ENCODE measurements around the gene GABRR2. TPM values are rescaled to one million over a fixed set of nuclear protein-coding genes. Genes with fewer than 3 reads are reported as not detected.

Gene GABRR2
- total and polyA plus RNA-seq, 7 experiments from 2014 or later: 0.40 to 1.9 (median 1.5) TPM; not detected in 2

DNA sequence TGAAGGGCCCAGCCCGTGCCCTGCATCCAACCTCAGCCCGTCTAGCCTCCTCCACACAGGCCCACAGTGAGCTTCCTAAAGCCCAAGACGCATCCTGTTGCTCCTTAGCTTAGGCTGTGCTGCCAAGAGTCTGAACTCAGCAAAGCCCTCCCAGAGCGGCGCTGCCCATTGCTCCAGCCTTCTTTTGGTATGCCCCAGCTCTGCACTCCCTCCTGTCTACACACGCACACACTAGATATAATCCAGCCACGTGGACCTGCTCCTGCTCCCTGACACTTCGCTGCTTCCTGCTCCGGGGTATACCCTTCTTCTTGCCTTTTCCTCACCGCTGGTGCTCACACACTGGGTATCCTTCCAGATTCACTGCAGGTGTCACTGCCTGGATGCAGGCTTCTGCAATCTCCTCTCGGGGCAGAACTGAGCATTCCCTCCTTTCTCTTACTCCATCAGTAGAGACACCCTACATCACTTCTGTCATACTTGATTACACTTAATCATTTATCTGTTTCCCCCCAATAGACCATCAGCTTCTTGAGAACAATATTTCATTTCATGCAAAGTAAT lies 23.8 kb downstream of the GABRR2 start:
- no peaks in the 10 kb centered on the region for H3K9me3 ChIP-seq (ENCODE audit: control insufficient read depth in 2 of 3, low read length in 3 of 3)
- no peaks in the 10 kb centered on the region for H3K27me3 ChIP-seq (ENCODE audit: control insufficient read depth in 2 of 2, insufficient read depth in 2 of 2, low read length in 2 of 2)
- H3K9me3 Mint-ChIP-seq: peaks cover 0 to 3% (median 0%) of the 10 kb centered on the region in 11 donors
- DNase-seq: no peak
- H3K4me1 Mint-ChIP-seq: peaks cover 0 to 4% (median 0%) of the 10 kb centered on the region in 7 donors
- no peak overlapping the region for H3K27ac ChIP-seq (ENCODE audit: low read depth, low read length)
- H3K27ac Mint-ChIP-seq: no peak overlapping the region
- no peaks in the 10 kb centered on the region for H3K36me3 Mint-ChIP-seq
- POLR2A ChIA-PET: no interaction called here
- intact Hi-C loops (cut with micrococcal nuclease): no loop called here
- no peak for ATAC-seq
- H3K4me3 ChIP-seq (ENCODE audit: low read length): no peak overlapping the region
- no peaks in the 10 kb centered on the region for H3K27me3 Mint-ChIP-seq
- CTCF ChIA-PET: no interaction called here
- H3K36me3 ChIP-seq (ENCODE audit: control insufficient read depth in 2 of 3, insufficient read depth in 3 of 3, low read length in 3 of 3): no peaks in the 10 kb centered on the region
- H3K4me1 ChIP-seq (ENCODE audit: control insufficient read depth in 2 of 2, insufficient read depth in 2 of 2, low read length in 2 of 2): no peaks in the 10 kb centered on the region
- no peak overlapping the region for H3K4me3 Mint-ChIP-seq

DNA sequence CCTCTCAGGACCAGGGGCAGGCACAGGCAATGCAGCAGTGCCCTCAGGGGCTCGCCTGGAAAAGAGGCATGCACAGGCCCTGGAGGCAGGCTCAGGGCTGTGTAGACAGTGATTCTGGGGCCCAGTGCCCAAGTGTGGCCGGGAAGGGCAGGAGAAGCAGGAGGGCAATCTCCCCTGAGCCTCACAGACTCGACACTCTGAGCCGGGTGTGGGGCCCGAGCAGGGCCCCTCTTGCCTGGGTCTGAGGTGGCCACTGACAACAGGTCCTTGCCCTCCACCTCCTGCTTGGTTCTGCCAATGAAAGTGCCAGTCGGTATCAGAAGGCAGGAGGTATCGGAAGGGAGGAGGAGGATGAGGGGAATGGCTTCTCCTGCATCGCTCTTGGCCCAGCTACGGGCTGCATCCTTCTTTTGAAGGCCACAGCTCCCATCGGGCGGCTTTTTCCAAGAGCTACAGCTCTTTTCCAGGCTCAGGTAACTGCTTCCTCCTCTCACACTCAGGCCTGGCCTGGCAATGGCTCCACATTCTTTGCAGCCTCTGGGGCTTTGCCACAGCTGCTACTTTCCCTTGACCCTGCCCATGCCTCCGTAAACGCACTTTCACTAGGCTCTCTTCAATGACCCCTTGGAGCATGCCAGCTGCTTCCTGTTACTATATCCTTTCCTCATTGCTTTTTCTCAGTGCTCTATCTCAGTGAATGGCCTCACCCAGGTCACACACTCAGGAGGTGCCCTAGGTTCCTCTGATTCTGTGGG lies 24.5 kb downstream of the GABRR2 start:
- H3K27ac Mint-ChIP-seq: peak overlapping the region in 1 of 9 donors; percentile 1
- no peaks in the 10 kb centered on the region for H3K27me3 ChIP-seq (ENCODE audit: control insufficient read depth in 2 of 2, insufficient read depth in 2 of 2, low read length in 2 of 2)
- H3K36me3 Mint-ChIP-seq: no peaks in the 10 kb centered on the region
- CTCF ChIA-PET: no interaction called here
- no peaks in the 10 kb centered on the region for H3K36me3 ChIP-seq (ENCODE audit: control insufficient read depth in 2 of 3, insufficient read depth in 3 of 3, low read length in 3 of 3)
- H3K27ac ChIP-seq (ENCODE audit: low read depth, low read length): no peak overlapping the region
- no peaks in the 10 kb centered on the region for H3K9me3 ChIP-seq (ENCODE audit: control insufficient read depth in 2 of 3, low read length in 3 of 3)
- no peaks in the 10 kb centered on the region for H3K27me3 Mint-ChIP-seq
- H3K4me3 ChIP-seq (ENCODE audit: low read length): no peak overlapping the region
- intact Hi-C loops (cut with micrococcal nuclease): no loop called here
- H3K4me1 Mint-ChIP-seq: peaks cover 0 to 4% (median 0%) of the 10 kb centered on the region in 7 donors
- H3K9me3 Mint-ChIP-seq: peaks cover 0 to 3% (median 0%) of the 10 kb centered on the region in 11 donors
- no peak overlapping the region for H3K4me3 Mint-ChIP-seq
- POLR2A ChIA-PET: no interaction called here
- H3K4me1 ChIP-seq (ENCODE audit: control insufficient read depth in 2 of 2, insufficient read depth in 2 of 2, low read length in 2 of 2): no peaks in the 10 kb centered on the region
- DNase-seq (no peak), ATAC-seq (no peak)

DNA sequence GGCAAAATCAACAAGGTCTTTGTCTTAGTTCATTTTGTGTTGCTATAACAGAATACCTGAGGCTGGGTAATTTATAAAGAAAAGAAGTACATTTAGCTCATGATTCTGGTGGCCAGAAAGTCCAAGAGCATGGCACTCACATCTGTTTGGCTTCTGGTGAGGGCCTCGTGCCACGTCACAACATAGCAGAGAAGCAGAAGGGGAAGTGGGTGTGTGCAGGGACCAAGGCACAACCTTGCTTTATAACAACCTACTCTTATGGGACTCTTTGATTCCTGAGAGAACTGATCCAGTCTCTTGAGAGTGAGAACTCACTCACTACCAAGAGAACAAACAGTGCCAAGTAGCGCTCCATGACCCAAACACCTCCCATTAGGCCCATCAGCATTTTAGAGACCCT lies 25.4 kb downstream of the GABRR2 start:
- intact Hi-C loops (cut with micrococcal nuclease): no loop called here
- Mint-ChIP-seq H3K4me1 (peaks cover 0 to 4% (median 0%) of the 10 kb centered on the region in 7 donors), H3K9me3 (no peaks in the 10 kb centered on the region), H3K36me3 (no peaks in the 10 kb centered on the region), H3K27ac (no peak overlapping the region), H3K4me3 (no peak overlapping the region), H3K27me3 (no peaks in the 10 kb centered on the region)
- H3K27me3 ChIP-seq (ENCODE audit: control insufficient read depth in 2 of 2, insufficient read depth in 2 of 2, low read length in 2 of 2): no peaks in the 10 kb centered on the region
- H3K9me3 ChIP-seq (ENCODE audit: control insufficient read depth in 2 of 3, low read length in 3 of 3): no peaks in the 10 kb centered on the region
- POLR2A ChIA-PET: no interaction called here
- no peak for DNase-seq
- H3K36me3 ChIP-seq (ENCODE audit: control insufficient read depth in 2 of 3, insufficient read depth in 3 of 3, low read length in 3 of 3): no peaks in the 10 kb centered on the region
- CTCF ChIA-PET: interaction anchor here (0.6 kb wide), 1 partner anchor 1714 kb away, joined by 3 read pairs; no protein-coding TSS in a partner anchor
- H3K4me1 ChIP-seq (ENCODE audit: control insufficient read depth in 2 of 2, insufficient read depth in 2 of 2, low read length in 2 of 2): no peaks in the 10 kb centered on the region
- H3K4me3 ChIP-seq (ENCODE audit: low read length): no peak overlapping the region
- no peak overlapping the region for H3K27ac ChIP-seq (ENCODE audit: low read depth, low read length)
- ATAC-seq: no peak

DNA sequence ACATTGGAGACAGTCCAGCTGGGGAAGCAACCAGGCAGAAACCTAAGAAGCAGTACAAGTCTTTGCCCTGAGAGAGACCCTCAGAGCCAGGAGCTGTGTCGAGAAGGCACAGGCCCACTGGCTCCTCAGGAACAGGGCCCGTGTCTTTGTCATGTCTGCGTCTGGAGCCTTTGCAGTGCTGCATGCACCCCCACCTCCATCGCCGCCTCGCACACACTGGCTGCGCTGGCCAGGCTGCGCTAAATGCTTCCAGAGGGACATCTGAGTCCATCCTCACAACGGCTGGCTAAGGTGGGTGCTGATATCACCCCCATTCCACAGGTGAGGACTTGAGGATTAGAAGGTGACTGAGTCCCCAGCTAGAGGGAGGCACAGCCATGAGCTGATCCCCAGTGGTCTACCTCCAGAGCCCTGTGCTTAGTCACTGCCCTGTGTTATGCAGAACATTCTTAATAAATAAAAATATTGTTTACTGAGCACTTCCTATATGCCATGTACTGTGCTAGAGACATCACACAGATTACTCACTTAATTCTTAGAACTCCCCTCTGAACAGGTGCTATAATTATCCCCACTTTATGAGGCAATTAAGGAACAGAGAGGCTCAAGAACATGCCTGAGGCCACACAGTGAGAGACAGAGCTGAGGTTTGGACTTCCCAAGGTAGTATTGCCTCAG lies 27.6 kb downstream of the GABRR2 start:
- no peaks in the 10 kb centered on the region for H3K27me3 Mint-ChIP-seq
- no peaks in the 10 kb centered on the region for H3K27me3 ChIP-seq (ENCODE audit: control insufficient read depth in 2 of 2, insufficient read depth in 2 of 2, low read length in 2 of 2)
- no peak overlapping the region for H3K4me3 Mint-ChIP-seq
- H3K36me3 ChIP-seq (ENCODE audit: control insufficient read depth in 2 of 3, insufficient read depth in 3 of 3, low read length in 3 of 3): no peaks in the 10 kb centered on the region
- no peaks in the 10 kb centered on the region for H3K4me1 ChIP-seq (ENCODE audit: control insufficient read depth in 2 of 2, insufficient read depth in 2 of 2, low read length in 2 of 2)
- H3K4me1 Mint-ChIP-seq: peaks cover 0 to 4% (median 0%) of the 10 kb centered on the region in 7 donors
- no peaks in the 10 kb centered on the region for H3K36me3 Mint-ChIP-seq
- no peak for ATAC-seq
- DNase-seq: no peak
- no peaks in the 10 kb centered on the region for H3K9me3 Mint-ChIP-seq
- no peak overlapping the region for H3K27ac Mint-ChIP-seq
- ChIA-PET POLR2A (no interaction called here), CTCF (no interaction called here)
- intact Hi-C loops (cut with micrococcal nuclease): no loop called here
- H3K27ac ChIP-seq (ENCODE audit: low read depth, low read length): no peak overlapping the region
- H3K4me3 ChIP-seq (ENCODE audit: low read length): no peak overlapping the region
- no peaks in the 10 kb centered on the region for H3K9me3 ChIP-seq (ENCODE audit: control insufficient read depth in 2 of 3, low read length in 3 of 3)

DNA sequence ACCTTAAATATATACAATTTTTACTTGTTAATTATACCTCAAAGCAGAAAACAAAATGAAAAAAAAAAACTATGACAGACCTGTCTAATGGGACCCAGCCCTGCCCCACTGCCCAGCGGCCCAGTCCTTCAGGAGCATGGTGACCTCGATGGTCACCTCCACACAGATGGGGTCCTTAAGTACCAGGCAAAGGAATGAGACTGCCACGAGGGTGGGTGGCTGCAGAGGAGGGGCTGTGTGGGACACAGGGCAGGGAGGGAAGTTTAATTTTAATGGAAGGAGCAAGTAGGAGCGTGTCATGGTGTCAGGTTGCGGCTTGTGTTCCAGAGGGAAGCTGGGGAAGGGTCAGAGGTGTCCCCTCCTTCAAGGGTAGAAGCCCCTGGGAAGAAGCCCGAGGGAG lies 28.6 kb downstream of the GABRR2 start:
- H3K27ac Mint-ChIP-seq: no peak overlapping the region
- no peaks in the 10 kb centered on the region for H3K27me3 Mint-ChIP-seq
- no peaks in the 10 kb centered on the region for H3K27me3 ChIP-seq (ENCODE audit: control insufficient read depth in 2 of 2, insufficient read depth in 2 of 2, low read length in 2 of 2)
- intact Hi-C loops (cut with micrococcal nuclease): no loop called here
- CTCF ChIA-PET: no interaction called here
- no peak overlapping the region for H3K4me3 Mint-ChIP-seq
- H3K4me1 ChIP-seq (ENCODE audit: control insufficient read depth in 2 of 2, insufficient read depth in 2 of 2, low read length in 2 of 2): no peaks in the 10 kb centered on the region
- ATAC-seq (no peak), DNase-seq (no peak)
- H3K36me3 ChIP-seq (ENCODE audit: control insufficient read depth in 2 of 3, insufficient read depth in 3 of 3, low read length in 3 of 3): no peaks in the 10 kb centered on the region
- no peak overlapping the region for H3K4me3 ChIP-seq (ENCODE audit: low read length)
- no peak overlapping the region for H3K27ac ChIP-seq (ENCODE audit: low read depth, low read length)
- peaks cover 0 to 11% (median 0%) of the 10 kb centered on the region in 7 donors for H3K4me1 Mint-ChIP-seq
- no peaks in the 10 kb centered on the region for H3K9me3 ChIP-seq (ENCODE audit: control insufficient read depth in 2 of 3, low read length in 3 of 3)
- H3K36me3 Mint-ChIP-seq: no peaks in the 10 kb centered on the region
- POLR2A ChIA-PET: no interaction called here
- H3K9me3 Mint-ChIP-seq: no peaks in the 10 kb centered on the region

DNA sequence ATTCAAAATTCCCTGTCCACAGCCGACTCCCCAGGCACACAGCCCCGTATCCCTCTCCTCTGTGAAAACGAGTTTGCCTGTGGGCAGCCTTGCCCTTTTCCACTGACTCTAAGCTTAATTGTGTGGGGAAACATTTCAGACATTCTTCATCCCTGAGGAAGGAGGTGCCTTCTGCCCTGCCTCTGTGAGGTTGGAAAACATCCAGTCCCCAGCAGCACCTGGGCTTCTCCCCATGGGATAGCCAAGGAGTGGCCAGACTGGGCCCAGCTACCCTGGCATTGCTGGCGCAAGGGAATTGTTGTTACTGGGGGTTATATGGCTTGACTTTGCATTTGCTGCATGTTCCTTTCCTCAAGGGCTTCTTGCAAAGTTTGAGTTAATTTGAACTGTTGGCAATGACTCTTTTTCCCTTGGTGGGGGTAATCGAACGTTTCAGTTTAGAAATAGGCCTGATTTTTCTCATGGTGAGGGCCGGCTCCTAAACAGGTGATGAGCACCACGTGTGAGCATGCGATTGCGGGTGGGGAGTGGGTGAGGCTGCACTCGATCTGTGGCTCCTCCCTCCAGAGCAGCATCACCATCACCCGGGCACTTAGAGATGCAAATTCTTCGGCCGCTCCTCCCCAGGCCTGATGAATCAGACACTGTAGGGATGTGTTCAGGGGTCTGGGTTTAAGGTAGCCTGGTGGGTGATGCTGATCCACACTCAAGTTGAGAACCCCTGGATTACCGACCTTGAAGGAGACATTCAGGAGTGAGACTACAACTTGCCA lies 29.9 kb downstream of the GABRR2 start:
- Histone ChIP-seq H3K27ac (ENCODE audit: low read depth, low read length) (no peak overlapping the region), H3K4me3 (ENCODE audit: low read length) (no peak overlapping the region), H3K36me3 (ENCODE audit: control insufficient read depth in 2 of 3, insufficient read depth in 3 of 3, low read length in 3 of 3) (no peaks in the 10 kb centered on the region), H3K4me1 (ENCODE audit: control insufficient read depth in 2 of 2, insufficient read depth in 2 of 2, low read length in 2 of 2) (no peaks in the 10 kb centered on the region), H3K9me3 (ENCODE audit: control insufficient read depth in 2 of 3, low read length in 3 of 3) (no peaks in the 10 kb centered on the region), H3K27me3 (ENCODE audit: control insufficient read depth in 2 of 2, insufficient read depth in 2 of 2, low read length in 2 of 2) (no peaks in the 10 kb centered on the region)
- Mint-ChIP-seq H3K27me3 (no peaks in the 10 kb centered on the region), H3K4me3 (no peak overlapping the region), H3K27ac (no peak overlapping the region), H3K9me3 (no peaks in the 10 kb centered on the region), H3K4me1 (peaks cover 0 to 11% (median 0%) of the 10 kb centered on the region in 7 donors), H3K36me3 (no peaks in the 10 kb centered on the region)
- intact Hi-C loops (cut with micrococcal nuclease): loop anchor here in 1 of 2 donors (5.0 kb wide), 2 partner anchors 42 to 87 kb away; no protein-coding TSS in a partner anchor
- ChIA-PET CTCF (no interaction called here), POLR2A (no interaction called here)
- ATAC-seq: no peak
- DNase-seq: no peak

All from naive thymus-derived CD4-positive, alpha-beta T cell (primary cell).